Tongue (tissue), 2 donors: Measurements from ENCODE around the gene SMCHD1. TPM values are rescaled to one million over a fixed set of nuclear protein-coding genes. Genes with fewer than 3 reads are reported as not detected.
A peak's percentile ranks its signal among the peaks of the same experiment; 100 is the strongest.
"Not testable (repeated sequence)": the region's sequence is repeated elsewhere in the genome, so short reads cannot be mapped to it uniquely, and the experiment has no call there.

Experiments
- DNase-seq: peaks from one replicate; pipeline ENCODE4 v3.0.0-alpha.2; 2015
- total RNA-seq: library from RNA; depleted of rRNA; stranded (reverse); fragments of >200 nt; gene quantifications from one replicate; pipeline ENCODE4 v1.2.3, GENCODE V29; 2014

Gene SMCHD1
- total RNA-seq, 1 donor from 2014 or later = 143 TPM

- peak; percentile 25 for DNase-seq
Observed at GRCh38 chr18:2657788-2658458, 2.4 kb downstream of the SMCHD1 start.

GRCh38 chr18:2660849-2661248 is 5.3 kb downstream of the SMCHD1 start:
- DNase-seq = not testable (repeated sequence)

- DNase-seq = not testable (repeated sequence)
Observed at GRCh38 chr18:2662288-2662687, 6.8 kb downstream of the SMCHD1 start.

- no peak for DNase-seq
Observed at GRCh38 chr18:2662990-2663389, 7.5 kb downstream of the SMCHD1 start.

DNA sequence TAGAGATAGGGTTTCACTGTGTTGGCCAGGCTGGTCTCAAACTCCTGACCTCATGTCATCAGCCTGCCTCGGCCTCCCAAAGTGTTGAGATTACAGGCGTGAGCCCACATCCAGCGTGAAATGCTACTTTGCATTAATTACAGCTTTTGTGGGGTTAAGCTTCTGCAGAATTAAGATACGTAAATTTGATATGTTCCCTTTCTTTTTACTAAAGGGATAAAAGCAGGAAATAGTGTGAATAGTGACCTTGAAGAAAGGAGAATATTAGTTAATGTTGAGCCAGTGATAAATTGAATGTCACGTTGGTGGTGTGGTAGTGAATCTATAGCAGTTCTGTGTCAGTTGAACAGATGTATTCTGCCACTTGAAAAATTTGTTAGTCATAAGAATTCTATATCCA is 16.9 kb downstream of the SMCHD1 start:
- no peak for DNase-seq

DNA sequence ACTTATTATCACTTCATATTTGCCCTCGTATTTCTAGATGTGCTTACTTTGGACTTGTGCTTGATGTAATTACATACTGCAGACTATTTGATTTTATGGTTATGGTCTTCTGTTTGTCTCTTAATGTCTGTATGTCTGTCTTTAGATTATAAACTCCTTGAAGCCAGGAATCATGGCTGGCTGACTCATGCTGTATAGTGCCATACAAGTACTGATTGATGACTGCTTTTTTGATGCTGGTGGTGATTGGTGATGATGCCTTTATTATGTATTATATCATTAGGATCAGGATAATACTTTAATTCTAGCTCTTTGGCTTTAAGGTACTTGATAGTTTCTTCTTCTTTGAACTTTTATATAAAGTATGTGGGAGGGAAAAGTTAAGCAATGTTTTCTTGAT is 17.3 kb downstream of the SMCHD1 start:
- DNase-seq = no peak

- not testable (repeated sequence) for DNase-seq
Observed at GRCh38 chr18:2678933-2679332, 23.4 kb downstream of the SMCHD1 start.

- no peak for DNase-seq
Observed at GRCh38 chr18:2680216-2680792, 24.8 kb downstream of the SMCHD1 start.

DNA sequence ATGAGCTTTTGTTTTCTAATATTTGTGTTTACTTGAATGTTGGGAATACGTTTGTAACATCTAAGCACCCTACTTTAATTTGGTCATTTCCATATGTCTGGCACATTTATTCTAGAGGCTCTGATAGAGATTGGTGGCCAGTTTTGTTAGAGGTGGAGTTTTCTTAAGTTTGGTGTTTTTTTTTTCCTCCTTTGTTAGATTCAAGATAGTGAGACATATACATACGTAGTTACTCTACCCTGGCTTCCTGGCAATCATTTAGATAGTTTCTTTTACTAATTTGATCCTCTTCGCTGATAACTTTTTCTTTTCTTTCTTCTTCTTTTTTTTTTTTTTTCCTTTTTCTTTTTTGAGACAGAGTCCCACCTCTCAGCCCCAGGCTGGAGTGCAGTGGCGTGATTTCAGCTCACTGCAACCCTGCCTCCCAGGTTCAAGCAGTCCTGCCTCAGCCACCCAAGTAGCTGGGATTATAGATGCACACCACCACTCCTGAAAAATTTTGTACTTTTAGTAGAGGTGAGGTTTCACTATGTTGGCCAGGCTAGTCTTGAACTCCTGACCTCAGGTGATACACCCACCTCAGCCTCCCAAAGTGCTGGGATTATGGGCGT is 26.6 kb downstream of the SMCHD1 start:
- no peak for DNase-seq

DNA sequence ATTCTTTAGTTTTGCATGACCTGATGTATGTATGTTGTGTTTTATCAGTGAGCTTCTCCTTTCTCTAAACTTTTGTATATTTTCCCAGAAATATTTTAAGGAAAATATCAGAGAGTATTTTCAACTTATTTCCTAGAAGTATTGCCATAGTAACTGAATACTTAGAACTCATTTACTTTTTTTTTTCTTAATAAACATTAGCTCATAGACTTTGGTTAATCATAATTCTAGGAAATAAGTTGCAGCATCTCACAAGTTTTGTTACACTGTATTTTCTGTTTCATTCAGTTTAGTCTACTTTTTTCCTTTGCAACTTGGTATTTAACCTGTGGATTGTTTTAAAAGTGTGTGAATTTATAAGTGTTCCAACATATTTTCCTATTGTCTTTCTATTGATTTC is 27.5 kb downstream of the SMCHD1 start:
- no peak for DNase-seq

DNA sequence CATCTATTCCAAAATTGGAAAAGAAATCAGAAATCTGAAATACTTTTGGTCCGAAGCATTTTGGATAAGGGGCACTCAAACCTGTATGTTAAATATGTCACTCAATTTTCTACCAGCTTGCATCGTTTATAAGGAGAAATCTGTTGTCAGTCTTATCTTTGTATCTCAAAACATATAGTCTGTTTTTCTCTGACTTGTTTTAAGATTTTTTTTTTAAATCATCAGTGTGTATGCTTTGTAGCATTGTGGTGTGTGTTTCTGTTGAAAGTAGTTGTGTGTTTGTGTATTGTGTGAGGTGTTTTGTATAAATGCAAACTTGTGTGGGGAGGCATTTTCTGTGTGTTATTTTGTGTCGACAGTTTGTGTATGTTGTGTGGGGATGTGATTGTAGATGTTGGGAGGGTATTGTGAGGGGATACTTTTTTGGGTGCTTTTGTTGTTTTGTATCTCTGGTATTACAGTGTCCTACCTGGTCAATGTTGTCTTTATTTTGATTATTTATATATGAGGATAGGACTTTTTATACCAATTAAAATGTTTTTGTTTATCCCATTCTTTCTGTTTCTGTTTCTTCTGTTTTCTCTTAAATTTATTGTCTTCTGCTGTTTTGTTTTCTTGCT is 30.9 kb downstream of the SMCHD1 start:
- no peak for DNase-seq

DNA sequence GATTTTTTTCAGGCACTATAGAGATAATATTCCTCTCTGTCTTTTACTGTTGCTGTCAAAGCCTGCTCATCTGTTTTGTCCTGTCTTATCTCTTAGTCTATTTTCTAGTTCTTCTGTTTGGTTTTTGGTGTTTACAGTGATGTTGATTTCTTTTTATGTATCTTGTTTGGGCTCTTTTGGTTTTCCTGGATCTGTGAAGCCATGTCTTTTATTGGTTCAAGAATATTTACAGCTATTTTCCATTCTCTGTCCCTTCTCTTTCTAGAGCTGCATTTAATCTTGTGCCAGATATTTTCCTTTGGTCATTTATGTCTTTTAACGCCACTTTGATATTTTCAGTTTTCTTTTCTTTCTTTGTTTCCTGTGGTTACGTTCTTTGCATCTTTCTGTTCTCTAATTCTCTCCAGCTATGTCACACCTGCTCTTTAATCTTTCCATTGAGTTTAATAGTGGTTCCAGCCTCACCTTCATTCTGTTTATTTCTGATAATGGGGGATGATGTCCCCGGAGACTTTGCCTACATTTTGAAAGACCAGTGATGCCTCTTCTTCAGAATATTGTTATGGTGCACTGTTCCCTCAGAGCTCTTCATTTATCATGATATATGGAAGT is 32.0 kb downstream of the SMCHD1 start:
- DNase-seq = no peak

- DNase-seq = no peak
Observed at GRCh38 chr18:2692508-2692907, 37.0 kb downstream of the SMCHD1 start.

- no peak for DNase-seq
Observed at GRCh38 chr18:2697184-2697583, 41.7 kb downstream of the SMCHD1 start.

GRCh38 chr18:2699001-2699400 is 43.5 kb downstream of the SMCHD1 start:
- no peak for DNase-seq

- no peak for DNase-seq
Observed at GRCh38 chr18:2704541-2704940, 49.0 kb downstream of the SMCHD1 start.

GRCh38 chr18:2706903-2707302 is 51.4 kb downstream of the SMCHD1 start:
- DNase-seq = no peak

GRCh38 chr18:2707551-2708168 is 52.1 kb downstream of the SMCHD1 start:
- DNase-seq = no peak

GRCh38 chr18:2709316-2709715 is 53.8 kb downstream of the SMCHD1 start:
- no peak for DNase-seq

- no peak for DNase-seq
Observed at GRCh38 chr18:2714140-2714539, 58.6 kb downstream of the SMCHD1 start.

GRCh38 chr18:2715990-2716389 is 60.5 kb downstream of the SMCHD1 start:
- DNase-seq = no peak
